ENCODE data around the gene ST8SIA4.

- TF ChIP-seq CTCF (conservative IDR thresholded peaks at IDR 0.05; ENCODE audit: low read depth, low read length) (no peak), EZH2 (IDR thresholded peaks at IDR 0.05; ENCODE audit: borderline replicate concordance, low read depth, low read length, poor library complexity, severe bottlenecking) (no peak)
These were observed 141.9 kb downstream of the ST8SIA4 start for GRCh38 chr5:100761192-100761591.

Data from A673 (cell line).